Inflammatory macrophage treated with lipopolysaccharide for 4 hours (primary cell): Measurements from ENCODE around the gene KDM4B.
"Not testable (repeated sequence)": the region's sequence is repeated elsewhere in the genome, so short reads cannot be mapped to it uniquely, and the experiment has no call there.

Experiments
- DNase-seq: peaks from one replicate; pipeline ENCODE4 v3.0.0-alpha.2; 2020

Gene KDM4B

GRCh38 chr19:5154799-5155426 is 186.0 kb downstream of the KDM4B start:
- no peak for DNase-seq

GRCh38 chr19:5155586-5156210 is 186.8 kb downstream of the KDM4B start:
- no peak for DNase-seq

GRCh38 chr19:5156231-5156986 is 187.5 kb downstream of the KDM4B start:
- no peak for DNase-seq

- no peak for DNase-seq
These were observed 188.3 kb downstream of the KDM4B start for GRCh38 chr19:5157186-5157585.

- not testable (repeated sequence) for DNase-seq
These were observed 189.7 kb downstream of the KDM4B start for GRCh38 chr19:5158549-5159134.

GRCh38 chr19:5160158-5160795 is 191.4 kb downstream of the KDM4B start:
- peak; percentile 61 for DNase-seq

- DNase-seq = not testable (repeated sequence)
These were observed 196.2 kb downstream of the KDM4B start for GRCh38 chr19:5164845-5165696.

- no peak for DNase-seq
These were observed 196.7 kb downstream of the KDM4B start for GRCh38 chr19:5165697-5166019.

- no peak for DNase-seq
These were observed 197.3 kb downstream of the KDM4B start for GRCh38 chr19:5166262-5166661.

- DNase-seq = peak; percentile 17
These were observed 201.4 kb downstream of the KDM4B start for GRCh38 chr19:5170329-5170745.

GRCh38 chr19:5171711-5172110 is 202.8 kb downstream of the KDM4B start:
- no peak for DNase-seq

- DNase-seq = peak; percentile 73
These were observed 204.1 kb downstream of the KDM4B start for GRCh38 chr19:5172859-5173630.

GRCh38 chr19:5173993-5174392 is 205.1 kb downstream of the KDM4B start:
- DNase-seq = no peak

- DNase-seq = no peak
These were observed 209.0 kb downstream of the KDM4B start for GRCh38 chr19:5177745-5178450.

- no peak for DNase-seq
These were observed 209.9 kb downstream of the KDM4B start for GRCh38 chr19:5178841-5179240.

GRCh38 chr19:5179256-5179655 is 210.3 kb downstream of the KDM4B start:
- no peak for DNase-seq

- no peak for DNase-seq
These were observed 212.4 kb downstream of the KDM4B start for GRCh38 chr19:5181329-5181728.

- DNase-seq = no peak
These were observed 213.8 kb downstream of the KDM4B start for GRCh38 chr19:5182751-5183150.

GRCh38 chr19:5183616-5184015 is 214.7 kb downstream of the KDM4B start:
- DNase-seq = no peak

- DNase-seq = no peak
These were observed 216.0 kb downstream of the KDM4B start for GRCh38 chr19:5184930-5185329.
